Adrenal gland (tissue), 5 donors: ENCODE results near the gene ID2.

Experiments used
- POLR2A ChIP-seq, 2 donors: fragments of 450-650 bp; IDR thresholded peaks; one replicate each; pipeline ENCODE4 v1.6.1; 2017; ENCODE audit warnings: antibody characterized with exemption in 2 of 2, mild to moderate bottlenecking in 2 of 2, moderate library complexity in 1 of 2
- TF ChIP-seq, protein P1 (sequence below), 6 experiments: fragments of 450-650 bp in 4 of 6; fragments of 200-600 bp in 2 of 6; sonication (generic) in 1 of 6; IDR thresholded peaks; 1 replicate in 5 of 6; 2 replicates in 1 of 6; pipeline versions ENCODE4 v1.5.1 to v1.8.0; 2016 to 2021; ENCODE audit warnings: antibody characterized with exemption in 6 of 6, mild to moderate bottlenecking in 2 of 6, moderate library complexity in 1 of 6
- donor health status: DM: no; HTN: no; CAD: no.

DNA sequence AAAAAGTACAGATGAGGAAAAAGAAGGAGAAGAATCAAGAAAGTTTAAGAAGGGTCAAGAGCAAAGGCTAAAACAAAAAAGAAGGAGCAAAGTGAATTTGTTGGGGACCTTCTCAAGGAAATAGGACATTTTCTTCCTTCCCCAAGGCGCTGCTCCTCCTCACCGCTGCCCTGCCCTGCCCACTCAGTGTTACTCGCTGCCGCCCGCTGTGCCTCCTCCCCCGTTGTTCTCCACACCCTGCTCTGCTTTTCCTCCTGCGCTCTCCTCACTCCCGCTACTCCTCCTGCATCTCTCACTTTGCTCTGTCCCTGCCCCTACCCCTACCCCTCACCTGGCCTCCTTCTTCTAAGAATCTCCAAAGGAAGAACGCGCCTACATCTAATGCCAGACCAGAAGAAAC lies 50.7 kb downstream of the ID2 start:
- TF ChIP-seq, protein P1, sequence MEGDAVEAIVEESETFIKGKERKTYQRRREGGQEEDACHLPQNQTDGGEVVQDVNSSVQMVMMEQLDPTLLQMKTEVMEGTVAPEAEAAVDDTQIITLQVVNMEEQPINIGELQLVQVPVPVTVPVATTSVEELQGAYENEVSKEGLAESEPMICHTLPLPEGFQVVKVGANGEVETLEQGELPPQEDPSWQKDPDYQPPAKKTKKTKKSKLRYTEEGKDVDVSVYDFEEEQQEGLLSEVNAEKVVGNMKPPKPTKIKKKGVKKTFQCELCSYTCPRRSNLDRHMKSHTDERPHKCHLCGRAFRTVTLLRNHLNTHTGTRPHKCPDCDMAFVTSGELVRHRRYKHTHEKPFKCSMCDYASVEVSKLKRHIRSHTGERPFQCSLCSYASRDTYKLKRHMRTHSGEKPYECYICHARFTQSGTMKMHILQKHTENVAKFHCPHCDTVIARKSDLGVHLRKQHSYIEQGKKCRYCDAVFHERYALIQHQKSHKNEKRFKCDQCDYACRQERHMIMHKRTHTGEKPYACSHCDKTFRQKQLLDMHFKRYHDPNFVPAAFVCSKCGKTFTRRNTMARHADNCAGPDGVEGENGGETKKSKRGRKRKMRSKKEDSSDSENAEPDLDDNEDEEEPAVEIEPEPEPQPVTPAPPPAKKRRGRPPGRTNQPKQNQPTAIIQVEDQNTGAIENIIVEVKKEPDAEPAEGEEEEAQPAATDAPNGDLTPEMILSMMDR (IDR thresholded peaks at IDR 0.05) = no peak
- TF ChIP-seq POLR2A (IDR thresholded peaks at IDR 0.05) = no peak
